Smooth muscle cell (in vitro differentiated cells): ENCODE results near the gene LRRN1. TPM values are rescaled to one million over a fixed set of nuclear protein-coding genes. Genes with fewer than 3 reads are reported as not detected.
"Not testable (repeated sequence)": the region's sequence is repeated elsewhere in the genome, so short reads cannot be mapped to it uniquely, and the experiment has no call there.

Source experiments
- DNase-seq: peaks from one replicate; lab custom pipeline; 2025; ENCODE audit not compliant: unreplicated experiment; lab: John Stamatoyannopoulos, UW
- H2AFZ ChIP-seq: fragments of 200-600 bp; sonication (generic); 2 replicates; pipeline ENCODE4 v1.6.0; 2016; ENCODE audit warnings: antibody characterized with exemption, low read depth, mild to moderate bottlenecking
- H3F3A ChIP-seq: fragments of 200-600 bp; sonication (generic); 2 replicates; pipeline ENCODE4 v1.6.0; 2017; ENCODE audit warnings: antibody characterized with exemption, low read depth
- H3K27ac ChIP-seq: fragments of 200-600 bp; sonication (generic); 2 replicates; pipeline ENCODE4 v1.5.1; 2016; ENCODE audit warnings: low read depth, mild to moderate bottlenecking
- H3K27me3 ChIP-seq: fragments of 200-600 bp; sonication (generic); 2 replicates; pipeline ENCODE4 v1.6.1; 2016; ENCODE audit warnings: low read depth, mild to moderate bottlenecking
- H3K36me3 ChIP-seq: fragments of 200-600 bp; sonication (generic); 2 replicates; pipeline ENCODE4 v1.5.1; 2016; ENCODE audit warnings: low read depth
- H3K4me1 ChIP-seq: fragments of 200-600 bp; sonication (generic); 2 replicates; pipeline ENCODE4 v1.5.1; 2016; ENCODE audit warnings: low read depth
- H3K4me2 ChIP-seq: fragments of 200-600 bp; sonication (generic); 2 replicates; pipeline ENCODE4 v1.6.0; 2016; ENCODE audit warnings: mild to moderate bottlenecking
- H3K4me3 ChIP-seq: fragments of 200-600 bp; sonication (generic); 2 replicates; pipeline ENCODE4 v1.5.1; 2016; ENCODE audit warnings: mild to moderate bottlenecking
- H3K79me2 ChIP-seq: fragments of 200-600 bp; sonication (generic); 2 replicates; pipeline ENCODE4 v1.6.0; 2016; ENCODE audit warnings: low read depth, mild to moderate bottlenecking
- H3K9ac ChIP-seq: fragments of 200-600 bp; sonication (generic); 2 replicates; pipeline ENCODE4 v1.6.0; 2016; ENCODE audit warnings: low read depth
- H3K9me3 ChIP-seq: fragments of 200-600 bp; sonication (generic); replicated peaks from 2 replicates; pipeline ENCODE4 v1.5.1; 2016; ENCODE audit warnings: low read depth
- H4K20me1 ChIP-seq: fragments of 200-600 bp; sonication (generic); 2 replicates; pipeline ENCODE4 v1.6.0; 2016; ENCODE audit warnings: low read depth
- WGBS: methylation state at CpG from one replicate; pipeline ENCODE4 v1.1.7; 2016; ENCODE audit warnings: low lambda C conversion rate; 5-methylcytosine and 5-hydroxymethylcytosine counted together
- polyA plus RNA-seq: library from polyadenylated mRNA; unstranded; fragments of >200 nt; fragmentation: Nextera tagmentation; extraction: Ambion mirVana; gene quantifications from 2 replicates; pipeline ENCODE4 v1.2.1, GENCODE V29; 2016
- total RNA-seq: library from RNA; depleted of rRNA; stranded (reverse); fragments of >200 nt; gene quantifications from 2 replicates; pipeline ENCODE4 v1.2.3, GENCODE V29; 2014
- TF ChIP-seq, protein P1 (sequence below): fragments of 200-600 bp; sonication (generic); IDR thresholded peaks from 2 replicates; pipeline ENCODE4 v1.5.1; 2017; ENCODE audit warnings: borderline replicate concordance, mild to moderate bottlenecking, antibody characterized with exemption; ENCODE audit not compliant: insufficient read depth, poor library complexity, severe bottlenecking

The LRRN1 gene
- total and polyA plus RNA-seq, 2 experiments from 2014 or later: 8.5 to 17.0 TPM

DNA sequence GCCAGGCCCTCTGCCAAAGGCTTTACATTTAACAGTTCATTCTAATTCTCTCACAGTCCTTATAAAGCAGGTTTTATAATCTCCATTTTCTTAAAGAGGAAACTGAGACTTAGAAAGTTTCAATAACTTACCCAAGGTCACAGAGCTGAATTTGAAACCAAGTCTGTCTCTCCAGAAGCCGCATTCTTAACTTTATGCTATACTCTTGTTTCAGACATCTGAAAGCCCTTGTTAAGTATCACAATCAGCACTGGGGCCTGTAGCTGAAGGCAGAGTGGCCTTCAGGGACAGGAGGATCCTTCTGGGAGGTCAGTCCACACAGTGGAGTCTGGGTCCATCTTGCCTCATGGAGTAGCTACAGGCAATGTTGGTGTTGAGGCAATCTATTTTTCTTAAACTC lies 27.9 kb downstream of the LRRN1 start:
- H3K27me3 ChIP-seq: no peaks in the 10 kb centered on the region
- no peaks in the 10 kb centered on the region for H3K36me3 ChIP-seq
- H3K4me2 ChIP-seq: no peak overlapping the region
- H3K9ac ChIP-seq: no peak overlapping the region
- H3K27ac ChIP-seq: no peak overlapping the region
- H3K9me3 ChIP-seq: no peaks in the 10 kb centered on the region
- no peaks in the 10 kb centered on the region for H3F3A ChIP-seq
- DNase-seq: no peak
- TF ChIP-seq, protein P1, sequence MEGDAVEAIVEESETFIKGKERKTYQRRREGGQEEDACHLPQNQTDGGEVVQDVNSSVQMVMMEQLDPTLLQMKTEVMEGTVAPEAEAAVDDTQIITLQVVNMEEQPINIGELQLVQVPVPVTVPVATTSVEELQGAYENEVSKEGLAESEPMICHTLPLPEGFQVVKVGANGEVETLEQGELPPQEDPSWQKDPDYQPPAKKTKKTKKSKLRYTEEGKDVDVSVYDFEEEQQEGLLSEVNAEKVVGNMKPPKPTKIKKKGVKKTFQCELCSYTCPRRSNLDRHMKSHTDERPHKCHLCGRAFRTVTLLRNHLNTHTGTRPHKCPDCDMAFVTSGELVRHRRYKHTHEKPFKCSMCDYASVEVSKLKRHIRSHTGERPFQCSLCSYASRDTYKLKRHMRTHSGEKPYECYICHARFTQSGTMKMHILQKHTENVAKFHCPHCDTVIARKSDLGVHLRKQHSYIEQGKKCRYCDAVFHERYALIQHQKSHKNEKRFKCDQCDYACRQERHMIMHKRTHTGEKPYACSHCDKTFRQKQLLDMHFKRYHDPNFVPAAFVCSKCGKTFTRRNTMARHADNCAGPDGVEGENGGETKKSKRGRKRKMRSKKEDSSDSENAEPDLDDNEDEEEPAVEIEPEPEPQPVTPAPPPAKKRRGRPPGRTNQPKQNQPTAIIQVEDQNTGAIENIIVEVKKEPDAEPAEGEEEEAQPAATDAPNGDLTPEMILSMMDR: no peak
- no peaks in the 10 kb centered on the region for H3K79me2 ChIP-seq
- 100% methylated on average over 1 of the region's 1 CpG for WGBS
- H3K4me1 ChIP-seq: no peaks in the 10 kb centered on the region
- no peaks in the 10 kb centered on the region for H4K20me1 ChIP-seq
- H2AFZ ChIP-seq: no peak overlapping the region
- H3K4me3 ChIP-seq: no peak overlapping the region

DNA sequence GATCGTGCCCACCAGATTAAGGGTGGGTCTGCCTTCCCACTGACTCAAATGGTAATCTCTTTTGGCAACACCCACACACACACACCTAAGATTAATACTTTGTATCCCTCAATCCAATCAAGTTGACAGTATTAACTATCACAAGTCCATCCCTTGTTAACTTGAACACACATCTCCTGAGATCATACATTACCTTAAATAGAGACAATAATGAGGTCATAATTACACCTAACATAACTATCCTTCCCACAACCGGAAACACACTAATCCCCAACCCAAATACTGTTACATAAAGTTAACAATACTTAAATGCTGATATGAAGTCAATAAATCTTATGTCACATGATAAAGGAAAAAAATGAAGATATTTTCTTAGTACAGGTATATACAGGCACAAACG lies 29.2 kb downstream of the LRRN1 start:
- H3K9ac ChIP-seq, H3K4me1 ChIP-seq, H4K20me1 ChIP-seq, H3K9me3 ChIP-seq, H3F3A ChIP-seq, DNase-seq, H3K4me3 ChIP-seq, H3K27me3 ChIP-seq, H3K79me2 ChIP-seq, H2AFZ ChIP-seq, H3K27ac ChIP-seq, H3K36me3 ChIP-seq, H3K4me2 ChIP-seq: not testable (repeated sequence)
- WGBS: 89% methylated on average over 3 of the region's 3 CpGs

DNA sequence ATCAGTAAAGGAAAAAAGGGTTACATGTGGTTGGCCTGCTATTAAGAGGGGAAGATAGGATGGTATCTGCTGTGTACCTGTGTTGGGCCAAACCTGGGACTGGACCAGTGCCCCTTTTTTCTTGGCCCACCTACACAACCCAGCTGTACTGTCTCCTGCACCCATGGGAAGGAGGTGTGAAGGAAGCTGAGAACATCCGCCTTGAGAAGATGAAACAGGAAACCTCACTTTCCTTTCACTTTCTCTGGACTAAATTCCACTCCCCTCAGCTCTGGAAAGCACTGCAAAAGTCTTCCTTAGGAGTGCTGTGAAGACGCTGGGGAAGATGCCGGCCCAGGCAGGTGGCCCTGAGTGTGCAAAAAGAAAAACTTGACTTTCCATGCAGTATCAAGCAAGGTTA lies 37.6 kb downstream of the LRRN1 start:
- Histone ChIP-seq H3K79me2 (peaks cover 12% of the 10 kb centered on the region), H3K27me3 (no peaks in the 10 kb centered on the region), H3K4me1 (no peaks in the 10 kb centered on the region), H3K9me3 (no peaks in the 10 kb centered on the region), H3K4me2 (no peak overlapping the region), H3K36me3 (peaks cover 9% of the 10 kb centered on the region), H3K27ac (no peak overlapping the region), H3K9ac (no peak overlapping the region), H4K20me1 (no peaks in the 10 kb centered on the region), H2AFZ (no peak overlapping the region), H3K4me3 (no peak overlapping the region), H3F3A (no peaks in the 10 kb centered on the region)
- no peak for DNase-seq
- TF ChIP-seq, protein P1: no peak
- 97% methylated on average over 3 of the region's 3 CpGs for WGBS

DNA sequence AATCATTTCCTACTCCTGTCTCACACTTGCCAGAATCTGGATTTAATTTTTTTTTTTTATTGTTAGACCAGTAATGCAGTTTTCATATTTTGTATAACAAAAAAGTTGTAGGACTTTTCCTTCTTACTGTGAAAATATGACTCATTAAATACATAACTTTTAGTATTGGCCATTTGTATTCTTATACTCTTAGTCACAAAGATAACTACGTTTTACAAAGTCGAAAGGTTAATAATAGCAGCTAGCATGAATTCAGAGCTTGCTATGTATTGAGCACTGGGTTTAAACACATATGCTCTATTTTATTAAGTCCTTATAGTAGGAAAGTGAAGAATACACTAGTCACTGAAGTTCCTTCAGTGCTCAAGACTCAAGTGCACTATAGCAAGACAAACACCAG lies 43.1 kb downstream of the LRRN1 start:
- H3K9ac ChIP-seq: no peak overlapping the region
- no peaks in the 10 kb centered on the region for H3K9me3 ChIP-seq
- H4K20me1 ChIP-seq: no peaks in the 10 kb centered on the region
- no peaks in the 10 kb centered on the region for H3K4me1 ChIP-seq
- peaks cover 9% of the 10 kb centered on the region for H3K36me3 ChIP-seq
- no peak overlapping the region for H2AFZ ChIP-seq
- 75% methylated on average over 2 of the region's 2 CpGs for WGBS
- no peaks in the 10 kb centered on the region for H3F3A ChIP-seq
- TF ChIP-seq, protein P1: no peak
- H3K27me3 ChIP-seq: no peaks in the 10 kb centered on the region
- H3K79me2 ChIP-seq: peaks cover 12% of the 10 kb centered on the region
- DNase-seq: no peak
- H3K4me3 ChIP-seq: no peak overlapping the region
- no peak overlapping the region for H3K4me2 ChIP-seq
- H3K27ac ChIP-seq: no peak overlapping the region
